Stimulated activated CD8-positive, alpha-beta memory T cell treated with anti-CD3 and anti-CD28 coated beads, Interleukin-15, amount 100 ng/mL, for 1 hour (primary cell): ENCODE data around the gene TRDMT1.

ENCODE experiments used
- DNase-seq: peaks from one replicate; pipeline ENCODE4 v3.0.0-alpha.2; 2020; ENCODE audit warnings: low read depth

TRDMT1 gene

GRCh38 chr10:17231788-17232187, 30.3 kb upstream of the TRDMT1 start:
- DNase-seq, result no peak

DNA sequence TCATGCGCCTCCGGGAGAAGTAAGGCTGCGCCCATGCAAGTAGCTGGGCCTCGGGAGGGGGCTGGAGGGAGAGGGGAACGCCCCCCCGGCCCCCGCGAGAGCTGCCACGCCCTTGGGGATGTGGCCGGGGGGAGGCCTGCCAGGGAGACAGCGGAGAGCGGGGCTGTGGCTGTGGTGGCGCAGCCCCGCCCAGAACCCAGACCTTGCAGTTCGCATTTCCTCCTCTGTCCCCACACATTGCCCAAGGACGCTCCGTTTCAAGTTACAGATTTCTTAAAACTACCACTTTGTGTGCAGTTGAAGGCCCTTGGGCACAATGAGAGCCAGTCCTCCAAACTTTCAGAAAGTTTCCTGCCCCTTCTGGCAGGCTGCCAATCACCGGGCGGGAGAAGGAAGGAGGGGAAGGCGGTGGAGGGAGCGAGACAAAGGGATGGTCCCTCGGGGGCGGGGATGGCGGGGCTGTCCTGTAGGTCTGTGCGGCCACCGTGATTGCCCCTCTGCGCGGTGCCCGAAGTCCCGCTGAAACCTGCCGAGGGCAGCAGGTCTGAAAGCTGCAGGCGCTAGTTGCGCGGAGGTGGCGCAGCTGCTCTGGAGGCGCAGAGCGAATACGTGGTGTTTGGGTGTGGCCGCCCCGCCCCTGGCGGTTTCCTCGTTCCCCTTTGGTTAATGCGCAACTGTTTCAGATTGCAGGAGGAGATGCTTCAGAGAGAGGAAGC, 28.7 kb upstream of the TRDMT1 start:
- peak; percentile 81 for DNase-seq

DNA sequence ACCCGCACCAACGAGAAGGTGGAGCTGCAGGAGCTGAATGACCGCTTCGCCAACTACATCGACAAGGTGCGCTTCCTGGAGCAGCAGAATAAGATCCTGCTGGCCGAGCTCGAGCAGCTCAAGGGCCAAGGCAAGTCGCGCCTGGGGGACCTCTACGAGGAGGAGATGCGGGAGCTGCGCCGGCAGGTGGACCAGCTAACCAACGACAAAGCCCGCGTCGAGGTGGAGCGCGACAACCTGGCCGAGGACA, 28.2 kb upstream of the TRDMT1 start:
- DNase-seq, result peak; percentile 21

GRCh38 chr10:17229016-17229716, 27.7 kb upstream of the TRDMT1 start:
- peak; percentile 58 for DNase-seq

GRCh38 chr10:17228091-17229015, 26.9 kb upstream of the TRDMT1 start, which contains the start of gene VIM:
VIM (plus strand) TSS chr10:17228241; CDS start chr10:17229423, 1,182 bp downstream.
- DNase-seq, result peak; percentile 75

- no peak for DNase-seq
These were observed 26.1 kb upstream of the TRDMT1 start for GRCh38 chr10:17227367-17228090.

- no peak for DNase-seq
These were observed 25.4 kb upstream of the TRDMT1 start for GRCh38 chr10:17226891-17227303.

DNA sequence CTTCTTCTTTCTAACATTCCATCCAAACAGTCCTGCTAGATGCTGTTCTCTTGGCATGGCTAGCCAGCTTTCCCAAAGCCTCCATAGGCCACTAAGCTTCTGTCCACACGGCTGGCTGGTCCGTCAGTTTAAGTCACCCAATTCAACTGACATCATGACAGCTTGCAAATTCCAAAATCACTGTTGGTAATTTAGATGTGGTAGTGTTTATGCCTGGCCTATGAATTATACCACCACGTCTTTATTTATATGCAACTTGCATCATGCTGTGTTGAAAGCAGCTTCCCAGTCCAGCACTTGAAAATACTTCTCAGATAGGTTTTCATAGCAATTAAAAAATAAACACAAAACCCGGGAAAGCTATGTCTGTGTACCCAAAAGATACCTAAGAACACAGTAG, 24.3 kb upstream of the TRDMT1 start:
- no peak for DNase-seq

- no peak for DNase-seq
These were observed 20.9 kb upstream of the TRDMT1 start for GRCh38 chr10:17222329-17222728.

GRCh38 chr10:17220652-17221100, 19.2 kb upstream of the TRDMT1 start:
- no peak for DNase-seq

DNA sequence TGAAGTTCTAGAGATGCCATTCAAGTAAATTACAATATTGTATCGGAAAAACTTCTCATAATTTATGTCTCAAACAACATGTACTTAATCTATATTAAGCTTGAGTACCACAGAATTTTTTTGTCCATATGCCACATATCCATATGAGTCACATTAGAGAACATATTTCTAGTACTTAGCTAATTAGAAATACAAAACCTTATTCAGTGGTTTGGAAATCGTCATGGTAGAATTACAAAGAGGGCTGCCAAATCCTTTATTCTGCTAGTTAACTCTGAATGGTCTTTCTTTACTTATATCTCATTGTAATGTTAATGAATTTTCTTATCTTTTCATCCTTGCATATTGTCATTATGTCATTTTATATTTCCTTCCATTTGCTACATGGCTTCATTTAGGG, 17.6 kb upstream of the TRDMT1 start:
- no peak for DNase-seq

GRCh38 chr10:17217631-17218232, 16.3 kb upstream of the TRDMT1 start:
- no peak for DNase-seq

- no peak for DNase-seq
These were observed 15.5 kb upstream of the TRDMT1 start for GRCh38 chr10:17216901-17217395.

GRCh38 chr10:17216217-17216900, 14.9 kb upstream of the TRDMT1 start:
- DNase-seq, result no peak

- no peak for DNase-seq
These were observed 14.3 kb upstream of the TRDMT1 start for GRCh38 chr10:17215782-17216122.

DNA sequence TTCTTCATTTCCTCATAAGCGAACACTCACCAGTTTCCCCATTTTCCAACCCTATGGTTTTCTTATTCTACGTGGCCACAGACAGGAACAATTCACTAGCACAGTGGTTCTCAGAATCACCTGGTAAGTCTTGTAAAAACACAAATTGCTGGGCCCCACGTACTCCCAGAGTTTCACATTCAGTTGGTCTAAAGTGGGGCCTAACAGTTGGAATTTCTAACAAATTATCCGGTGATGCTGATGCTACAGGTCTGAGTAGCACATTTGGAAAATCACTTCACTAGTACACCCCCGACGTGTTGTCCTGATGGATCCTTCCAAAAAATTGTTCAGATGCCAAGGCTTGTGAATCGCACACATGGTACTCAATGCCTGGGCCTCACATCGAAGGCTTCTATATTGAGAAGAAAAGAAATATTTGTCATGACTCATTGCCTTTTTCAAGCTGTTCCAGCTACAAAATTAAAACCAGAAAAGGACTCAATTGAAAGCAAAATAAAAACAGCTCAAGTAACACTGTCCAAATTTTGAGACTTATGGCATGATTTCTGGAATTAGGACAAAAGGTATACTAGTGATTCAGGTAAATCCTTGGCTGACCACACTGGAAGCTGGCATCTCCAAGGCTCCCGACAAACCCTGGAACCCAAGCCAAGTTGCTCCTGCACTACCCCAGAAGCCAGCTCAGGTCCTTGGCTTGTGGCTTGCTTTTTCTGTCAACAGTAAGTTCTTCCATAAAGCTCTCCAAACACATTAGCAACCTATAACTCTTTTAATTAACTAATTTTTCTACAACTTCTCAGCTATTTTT, 13.7 kb upstream of the TRDMT1 start:
- no peak for DNase-seq

GRCh38 chr10:17214526-17214925, 13.1 kb upstream of the TRDMT1 start:
- DNase-seq, result no peak

GRCh38 chr10:17213646-17214349, 12.3 kb upstream of the TRDMT1 start:
- no peak for DNase-seq

GRCh38 chr10:17212802-17213221, 11.3 kb upstream of the TRDMT1 start:
- no peak for DNase-seq
